GM12864 (cell line): ENCODE measurements around the gene NUDT8.
A peak's percentile ranks its signal among the peaks of the same experiment; 100 is the strongest.
"Not testable (repeated sequence)": the region's sequence is repeated elsewhere in the genome, so short reads cannot be mapped to it uniquely, and the experiment has no call there.

Experiments
- DNase-seq: peaks from one replicate; pipeline ENCODE4 v3.0.0-alpha.2; 2011; ENCODE audit warnings: low read depth
- H3K4me3 ChIP-seq: 2 replicates; pipeline ENCODE4 v1.5.1; 2011; ENCODE audit warnings: mild to moderate bottlenecking, low read depth, low read length, control low read depth
- TF ChIP-seq, protein P1 (sequence below): IDR thresholded peaks from 2 replicates; pipeline ENCODE4 v1.5.1; 2011; ENCODE audit warnings: low read depth, mild to moderate bottlenecking, moderate library complexity, low read length, control low read depth, inconsistent platforms; ENCODE audit errors: missing control alignments

NUDT8 gene

DNA sequence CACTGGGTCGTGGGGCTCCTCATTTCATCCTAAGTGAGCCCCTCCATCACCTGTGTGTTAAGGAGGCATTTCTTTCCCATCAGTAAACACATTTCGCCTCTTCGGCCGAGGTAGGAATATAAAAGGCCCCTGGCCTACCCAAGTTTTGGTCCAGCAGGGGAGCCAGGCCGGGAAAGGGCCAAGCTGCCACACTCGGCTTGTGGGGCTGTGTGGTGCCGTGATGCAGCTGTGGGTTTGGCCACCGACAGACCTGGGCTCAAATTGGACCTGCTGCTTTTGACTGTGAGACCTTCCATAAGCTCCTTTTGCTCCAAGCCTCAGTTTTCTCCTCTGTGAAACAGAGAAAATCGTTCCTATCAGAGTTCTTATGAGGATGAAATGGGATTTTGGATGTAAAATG lies 22.2 kb downstream of the NUDT8 start:
- TF ChIP-seq, protein P1, sequence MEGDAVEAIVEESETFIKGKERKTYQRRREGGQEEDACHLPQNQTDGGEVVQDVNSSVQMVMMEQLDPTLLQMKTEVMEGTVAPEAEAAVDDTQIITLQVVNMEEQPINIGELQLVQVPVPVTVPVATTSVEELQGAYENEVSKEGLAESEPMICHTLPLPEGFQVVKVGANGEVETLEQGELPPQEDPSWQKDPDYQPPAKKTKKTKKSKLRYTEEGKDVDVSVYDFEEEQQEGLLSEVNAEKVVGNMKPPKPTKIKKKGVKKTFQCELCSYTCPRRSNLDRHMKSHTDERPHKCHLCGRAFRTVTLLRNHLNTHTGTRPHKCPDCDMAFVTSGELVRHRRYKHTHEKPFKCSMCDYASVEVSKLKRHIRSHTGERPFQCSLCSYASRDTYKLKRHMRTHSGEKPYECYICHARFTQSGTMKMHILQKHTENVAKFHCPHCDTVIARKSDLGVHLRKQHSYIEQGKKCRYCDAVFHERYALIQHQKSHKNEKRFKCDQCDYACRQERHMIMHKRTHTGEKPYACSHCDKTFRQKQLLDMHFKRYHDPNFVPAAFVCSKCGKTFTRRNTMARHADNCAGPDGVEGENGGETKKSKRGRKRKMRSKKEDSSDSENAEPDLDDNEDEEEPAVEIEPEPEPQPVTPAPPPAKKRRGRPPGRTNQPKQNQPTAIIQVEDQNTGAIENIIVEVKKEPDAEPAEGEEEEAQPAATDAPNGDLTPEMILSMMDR, result no peak
- H3K4me3 ChIP-seq, result peak overlapping the region; percentile 94
- no peak for DNase-seq

DNA sequence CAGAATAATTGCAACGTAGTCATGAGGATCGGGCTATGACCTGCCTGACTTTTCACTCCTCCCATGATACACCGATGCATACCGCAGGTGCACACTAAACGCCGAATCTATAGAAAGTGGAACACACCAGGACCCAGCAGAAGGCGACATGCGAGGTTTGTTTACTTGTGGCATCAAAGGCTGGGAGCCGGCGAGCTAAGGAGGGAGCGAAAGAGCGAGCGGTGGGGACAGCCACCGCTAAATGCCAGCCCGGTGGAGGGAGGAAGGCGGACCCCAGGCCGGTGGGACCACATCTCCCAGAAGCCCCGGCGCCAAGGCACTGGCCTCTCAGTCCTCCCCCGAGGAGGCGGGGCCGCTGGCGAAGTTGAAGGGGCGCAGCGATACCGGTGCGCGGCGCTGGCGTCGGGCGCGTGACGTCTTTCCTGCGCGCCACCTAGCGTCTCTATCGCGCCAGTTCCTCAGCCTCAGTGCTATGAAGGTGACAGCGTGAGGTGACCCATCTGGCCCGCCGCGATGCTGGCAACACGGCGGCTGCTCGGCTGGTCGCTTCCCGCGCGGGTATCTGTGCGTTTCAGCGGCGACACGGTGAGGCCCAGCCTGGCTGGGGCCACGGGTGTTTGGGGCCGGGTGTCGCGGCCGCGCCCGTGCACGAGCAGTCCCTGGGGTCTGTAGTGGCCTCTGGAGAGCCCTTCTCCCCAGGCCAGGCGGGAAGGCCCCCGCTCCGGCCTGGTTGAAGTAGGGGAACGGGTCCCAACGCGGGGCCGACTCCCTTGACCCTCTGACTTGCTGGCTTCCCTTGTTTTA lies 23.0 kb downstream of the NUDT8 start, which contains the start of gene NDUFV1:
TSS of gene NDUFV1 (plus strand) at position 445 of the 804 bp plus-strand sequence. CDS start at position 514, 69 bp downstream.
- DNase-seq, result peak; percentile 77
- peak within 1 kb of the TSS; percentile 94 for H3K4me3 ChIP-seq
- TF ChIP-seq, protein P1, result peak; percentile 71

DNA sequence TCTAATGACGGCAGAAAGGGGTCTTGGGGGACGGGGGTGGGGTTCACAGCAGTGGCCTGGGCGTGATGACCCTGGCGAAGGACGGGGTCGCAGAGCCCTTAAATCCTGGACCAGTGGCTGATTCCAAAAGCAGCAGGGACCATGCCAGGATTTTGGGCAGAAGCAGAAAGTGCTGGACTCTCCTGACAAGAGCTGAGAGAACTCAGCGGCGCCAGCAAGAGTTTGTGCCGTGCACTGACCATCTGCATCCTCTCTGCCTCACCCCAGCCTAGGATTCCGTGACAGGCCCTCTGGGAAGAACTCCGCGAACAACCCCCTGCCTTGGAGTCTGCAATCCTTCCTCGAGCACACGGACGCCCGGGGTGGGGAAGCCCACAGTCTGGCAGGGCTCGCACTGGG lies 23.6 kb downstream of the NUDT8 start:
- H3K4me3 ChIP-seq, result peak overlapping the region; percentile 94
- TF ChIP-seq, protein P1, result no peak
- no peak for DNase-seq

DNA sequence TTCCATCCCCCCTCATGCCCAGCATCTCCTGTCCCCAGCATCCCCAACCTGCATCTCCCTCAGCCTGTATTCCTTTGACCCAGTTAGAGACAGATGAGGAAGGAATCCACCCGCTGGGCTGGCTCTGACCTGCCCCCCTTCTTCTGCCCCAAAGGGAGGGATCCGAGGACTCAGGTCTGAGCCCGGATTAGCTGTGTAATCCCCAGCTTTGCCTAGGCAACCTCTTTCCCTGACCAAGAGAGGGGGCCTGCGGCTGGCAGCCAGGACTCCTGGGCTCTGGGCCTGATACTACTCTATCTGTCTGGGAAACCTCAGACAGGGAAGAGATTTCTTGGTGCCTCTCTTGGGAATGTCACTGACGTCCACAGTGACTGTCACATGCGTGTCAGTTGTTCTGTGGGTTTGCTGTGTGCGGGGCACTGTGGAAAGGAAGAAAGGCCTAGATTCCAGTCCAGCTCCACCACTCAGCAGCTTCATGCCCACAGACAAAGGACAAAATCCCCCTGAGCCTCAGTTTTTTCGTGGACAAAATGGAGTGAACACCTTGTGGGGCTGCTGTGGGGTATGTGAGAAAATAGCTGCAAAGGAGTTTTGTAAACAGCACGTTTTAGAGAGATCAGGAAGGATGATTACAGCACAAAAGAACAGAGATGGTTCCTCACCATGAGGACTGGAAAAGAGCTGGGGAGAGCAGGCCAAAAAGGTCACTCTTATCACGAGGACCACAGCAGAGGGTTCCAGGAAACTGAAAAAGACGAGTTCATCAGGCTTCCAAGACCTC lies 24.3 kb downstream of the NUDT8 start:
- TF ChIP-seq, protein P1, result no peak

DNA sequence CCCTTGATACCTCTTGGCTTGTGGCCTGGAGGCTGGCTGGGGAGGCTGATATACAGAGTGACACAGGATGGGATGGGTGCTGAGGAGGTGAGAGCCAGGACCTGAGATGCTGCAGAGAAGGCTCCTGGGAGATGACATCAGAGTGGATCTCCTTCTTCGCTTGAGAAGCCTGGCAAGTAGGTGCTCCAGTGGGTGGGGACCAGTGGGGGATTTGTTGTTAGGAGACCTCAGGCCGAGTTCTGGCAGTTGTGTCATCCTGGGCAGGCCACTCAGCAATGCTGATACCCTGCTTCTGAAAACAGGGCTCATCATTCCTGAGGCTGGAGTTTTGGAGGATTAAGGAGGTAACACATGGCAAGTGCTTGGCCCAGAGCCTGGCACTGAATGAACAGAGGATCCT lies 24.9 kb downstream of the NUDT8 start:
- no peak for DNase-seq
- TF ChIP-seq, protein P1, result no peak
- no peak overlapping the region for H3K4me3 ChIP-seq

More for the DNA sequence above, 24.3 kb downstream of the NUDT8 start:
- DNase-seq, result no peak
- no peak overlapping the region for H3K4me3 ChIP-seq

DNA sequence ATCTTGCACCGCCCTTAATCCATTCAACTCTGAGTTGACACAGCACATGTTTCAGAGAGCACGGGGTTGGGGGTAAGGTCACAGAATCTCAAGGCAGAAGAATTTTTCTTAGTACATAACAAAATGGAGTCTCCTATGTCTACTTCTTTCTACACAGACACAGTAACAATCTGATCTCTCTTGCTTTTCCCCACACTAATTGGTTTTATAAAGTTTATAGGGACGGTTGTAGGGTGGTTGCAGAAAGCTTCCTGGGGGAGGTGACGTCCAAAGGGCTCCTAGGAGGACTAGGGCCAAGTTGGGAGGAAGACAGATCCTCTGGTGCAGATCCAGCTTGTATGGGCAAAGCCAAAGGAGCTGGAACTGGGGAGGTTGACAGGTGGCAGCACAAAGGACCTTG lies 25.6 kb downstream of the NUDT8 start:
- not testable (repeated sequence) for H3K4me3 ChIP-seq, DNase-seq

DNA sequence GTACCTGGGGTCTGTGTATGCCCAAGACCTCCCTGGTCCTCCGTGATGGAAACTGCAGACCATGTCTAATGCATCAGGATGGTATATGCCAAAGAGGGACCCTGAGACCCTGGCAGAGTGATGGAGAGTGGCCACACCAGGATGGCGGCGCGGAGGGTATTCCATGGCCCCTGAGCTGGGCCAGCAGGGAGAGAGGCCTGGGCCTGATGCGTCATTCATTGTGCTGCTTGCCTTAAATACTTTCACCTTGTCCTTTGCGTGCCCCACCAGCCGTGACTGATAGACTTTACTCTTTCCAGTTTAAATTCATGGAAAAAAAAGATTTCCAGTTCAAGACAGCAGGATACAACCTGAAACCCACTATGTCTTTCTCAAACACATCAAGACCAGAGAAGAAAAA lies 28.6 kb downstream of the NUDT8 start:
- TF ChIP-seq, protein P1, result no peak
- H3K4me3 ChIP-seq, result peak overlapping the region; percentile 2
- no peak for DNase-seq
